ENCODE results near the gene RGS14. TPM values are rescaled to one million over a fixed set of nuclear protein-coding genes. Genes with fewer than 3 reads are reported as not detected.

RGS14 gene
- total RNA-seq, 2 experiments from 2014 or later: 33.0 to 46.3 TPM

DNA sequence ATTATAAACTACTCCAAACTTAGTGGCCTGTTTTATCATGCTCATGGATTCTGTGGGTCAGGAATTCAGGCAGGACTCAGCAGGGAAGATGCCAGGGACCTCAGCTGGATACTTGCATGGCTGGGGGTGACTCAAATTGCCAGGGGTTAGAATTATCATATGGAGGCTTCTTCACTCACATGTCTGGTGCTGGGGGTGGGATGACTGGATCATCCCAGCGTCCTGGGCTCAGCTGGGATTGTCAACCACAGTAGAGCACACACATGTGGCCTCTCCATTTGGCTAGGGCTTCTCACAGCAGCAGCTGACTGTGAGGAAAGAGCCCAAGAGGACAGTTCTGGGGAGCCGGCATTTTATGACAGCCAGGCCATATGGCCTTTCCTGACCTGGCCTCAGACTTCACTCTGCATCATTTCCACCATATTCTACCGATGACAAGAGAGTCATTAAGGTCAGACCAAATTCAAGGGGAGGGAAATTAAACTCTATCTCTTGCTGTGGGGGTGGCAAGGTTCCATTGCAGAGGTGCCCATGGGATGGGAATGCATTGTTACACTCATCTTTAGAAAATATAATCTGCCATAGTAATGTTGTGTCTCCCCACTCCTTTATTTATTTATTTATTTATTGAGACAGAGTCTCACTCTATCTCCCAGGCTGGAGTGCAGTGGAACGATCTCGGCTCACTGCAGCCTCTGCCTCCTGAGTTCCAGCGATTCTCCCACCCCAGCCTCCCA lies 63.5 kb downstream of the RGS14 start:
- H2AFZ ChIP-seq (ENCODE audit: low read length): no peak overlapping the region; the same call in 1 of the 2 replicates
- H3K4me1 ChIP-seq (ENCODE audit: insufficient read depth, low read length, poor library complexity, severe bottlenecking): peaks cover 11% of the 10 kb centered on the region
- intact Hi-C loops (cut with micrococcal nuclease; ENCODE audit: unreplicated experiment): no loop called here
- H3K9me3 ChIP-seq (ENCODE audit: low read length): no peaks in the 10 kb centered on the region
- ChIA-PET POLR2A (interaction anchor here (0.6 kb wide), 1 partner anchor 85 kb away, joined by 7 read pairs; no protein-coding TSS in a partner anchor), CTCF (ENCODE audit: unreplicated experiment) (interaction anchor here (1.0 kb wide), 1 partner anchor 10 kb away, joined by 3 read pairs; no protein-coding TSS in a partner anchor)
- no peak overlapping the region for H3K4me3 ChIP-seq (ENCODE audit: low read depth, low read length, poor library complexity, severe bottlenecking)
- TF ChIP-seq, protein P1, sequence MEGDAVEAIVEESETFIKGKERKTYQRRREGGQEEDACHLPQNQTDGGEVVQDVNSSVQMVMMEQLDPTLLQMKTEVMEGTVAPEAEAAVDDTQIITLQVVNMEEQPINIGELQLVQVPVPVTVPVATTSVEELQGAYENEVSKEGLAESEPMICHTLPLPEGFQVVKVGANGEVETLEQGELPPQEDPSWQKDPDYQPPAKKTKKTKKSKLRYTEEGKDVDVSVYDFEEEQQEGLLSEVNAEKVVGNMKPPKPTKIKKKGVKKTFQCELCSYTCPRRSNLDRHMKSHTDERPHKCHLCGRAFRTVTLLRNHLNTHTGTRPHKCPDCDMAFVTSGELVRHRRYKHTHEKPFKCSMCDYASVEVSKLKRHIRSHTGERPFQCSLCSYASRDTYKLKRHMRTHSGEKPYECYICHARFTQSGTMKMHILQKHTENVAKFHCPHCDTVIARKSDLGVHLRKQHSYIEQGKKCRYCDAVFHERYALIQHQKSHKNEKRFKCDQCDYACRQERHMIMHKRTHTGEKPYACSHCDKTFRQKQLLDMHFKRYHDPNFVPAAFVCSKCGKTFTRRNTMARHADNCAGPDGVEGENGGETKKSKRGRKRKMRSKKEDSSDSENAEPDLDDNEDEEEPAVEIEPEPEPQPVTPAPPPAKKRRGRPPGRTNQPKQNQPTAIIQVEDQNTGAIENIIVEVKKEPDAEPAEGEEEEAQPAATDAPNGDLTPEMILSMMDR (conservative IDR thresholded peaks at IDR 0.05; ENCODE audit: low read length): no peak
- no peak for TF ChIP-seq EZH2phosphoT487 (IDR thresholded peaks at IDR 0.05; ENCODE audit: borderline replicate concordance, low read depth, low read length)
- DNase-seq (ENCODE audit: low spot score): no peak
- no peaks in the 10 kb centered on the region for H3K36me3 ChIP-seq (ENCODE audit: insufficient read depth, low read length)
- no peaks in the 10 kb centered on the region for H3K79me2 ChIP-seq (ENCODE audit: insufficient read depth, low read depth, low read length)
- no peaks in the 10 kb centered on the region for H4K20me1 ChIP-seq (ENCODE audit: insufficient read depth, low read length)
- H3K9me2 ChIP-seq (ENCODE audit: insufficient read depth, low read length): no peaks in the 10 kb centered on the region
- H3K27ac ChIP-seq (ENCODE audit: low read depth, low read length, poor library complexity, severe bottlenecking): no peak overlapping the region
- no peak overlapping the region for H3K4me2 ChIP-seq (ENCODE audit: low read length)
- BruUV-seq (replicated peaks): no TSS peak

Other genes starting within 250 kb of the RGS14 start
- 59.6 and 64.3 TPM in 2 replicates for gene NSD1, start 224.2 kb upstream of the RGS14 start, total RNA-seq (2014; rRNA removed; shearing (Covaris generic))
- gene NSD1, start 224.2 kb upstream of the RGS14 start, total RNA-seq (2022): 132 and 142 TPM in 2 replicates
- gene RAB24, start 54.2 kb upstream of the RGS14 start, total RNA-seq (2014; rRNA removed; shearing (Covaris generic)): 25.8 and 43.1 TPM in 2 replicates
- gene RAB24, start 54.2 kb upstream of the RGS14 start, total RNA-seq (2022): 31.3 and 36.1 TPM in 2 replicates
- 217 and 249 TPM in 2 replicates for gene PRELID1, start 54.1 kb upstream of the RGS14 start, total RNA-seq (2014; rRNA removed; shearing (Covaris generic))
- 203 and 232 TPM in 2 replicates for gene PRELID1, start 54.1 kb upstream of the RGS14 start, total RNA-seq (2022)
- gene MXD3, start 46.0 kb upstream of the RGS14 start, total RNA-seq (2014; rRNA removed; shearing (Covaris generic)): 109 and 130 TPM in 2 replicates
- 81.3 and 105 TPM in 2 replicates for gene MXD3, start 46.0 kb upstream of the RGS14 start, total RNA-seq (2022)
- 144 and 151 TPM in 2 replicates for gene LMAN2, start 6.3 kb upstream of the RGS14 start, total RNA-seq (2014; rRNA removed; shearing (Covaris generic))
- gene LMAN2, start 6.3 kb upstream of the RGS14 start, total RNA-seq (2022): 103 and 116 TPM in 2 replicates
- gene SLC34A1, start 26.5 kb downstream of the RGS14 start, total RNA-seq (2014; rRNA removed; shearing (Covaris generic)): 0.05 and 0.35 TPM in 2 replicates
- gene SLC34A1, start 26.5 kb downstream of the RGS14 start, total RNA-seq (2022): 0.46 and 0.63 TPM in 2 replicates
- not detected in 2 replicates for gene PFN3, start 42.7 kb downstream of the RGS14 start, total RNA-seq (2014; rRNA removed; shearing (Covaris generic))
- gene PFN3, start 42.7 kb downstream of the RGS14 start, total RNA-seq (2022): not detected in 2 replicates
- 1.2 TPM in 1 of 2 replicates, not detected in the other for gene F12, start 51.6 kb downstream of the RGS14 start, total RNA-seq (2014; rRNA removed; shearing (Covaris generic))
- 3.0 and 3.8 TPM in 2 replicates for gene F12, start 51.6 kb downstream of the RGS14 start, total RNA-seq (2022)
- 43.4 and 46.2 TPM in 2 replicates for gene GRK6, start 68.8 kb downstream of the RGS14 start, total RNA-seq (2014; rRNA removed; shearing (Covaris generic))
- 99.4 and 102 TPM in 2 replicates for gene GRK6, start 68.8 kb downstream of the RGS14 start, total RNA-seq (2022)
- gene PRR7, start 88.9 kb downstream of the RGS14 start, total RNA-seq (2014; rRNA removed; shearing (Covaris generic)): 7.0 and 13.6 TPM in 2 replicates
- gene PRR7, start 88.9 kb downstream of the RGS14 start, total RNA-seq (2022): 12.5 and 12.8 TPM in 2 replicates
- gene DBN1, start 115.7 kb downstream of the RGS14 start, total RNA-seq (2014; rRNA removed; shearing (Covaris generic)): 11.7 and 17.4 TPM in 2 replicates
- 21.3 and 22.0 TPM in 2 replicates for gene DBN1, start 115.7 kb downstream of the RGS14 start, total RNA-seq (2022)
- 38.8 and 41.4 TPM in 2 replicates for gene PDLIM7, start 139.7 kb downstream of the RGS14 start, total RNA-seq (2014; rRNA removed; shearing (Covaris generic))
- 58.0 and 78.9 TPM in 2 replicates for gene PDLIM7, start 139.7 kb downstream of the RGS14 start, total RNA-seq (2022)
- 186 and 197 TPM in 2 replicates for gene DOK3, start 151.9 kb downstream of the RGS14 start, total RNA-seq (2014; rRNA removed; shearing (Covaris generic))
- 260 and 268 TPM in 2 replicates for gene DOK3, start 151.9 kb downstream of the RGS14 start, total RNA-seq (2022)
- gene DDX41, start 159.0 kb downstream of the RGS14 start, total RNA-seq (2014; rRNA removed; shearing (Covaris generic)): 216 and 224 TPM in 2 replicates
- gene DDX41, start 159.0 kb downstream of the RGS14 start, total RNA-seq (2022): 145 and 169 TPM in 2 replicates
- gene FAM193B, start 196.6 kb downstream of the RGS14 start, total RNA-seq (2014; rRNA removed; shearing (Covaris generic)): 63.2 and 92.8 TPM in 2 replicates
- 104 and 113 TPM in 2 replicates for gene FAM193B, start 196.6 kb downstream of the RGS14 start, total RNA-seq (2022)
- 67.6 and 89.7 TPM in 2 replicates for gene TMED9, start 234.3 kb downstream of the RGS14 start, total RNA-seq (2014; rRNA removed; shearing (Covaris generic))
- 125 and 134 TPM in 2 replicates for gene TMED9, start 234.3 kb downstream of the RGS14 start, total RNA-seq (2022)
- 19.8 and 24.9 TPM in 2 replicates for gene B4GALT7, start 242.2 kb downstream of the RGS14 start, total RNA-seq (2014; rRNA removed; shearing (Covaris generic))
- gene B4GALT7, start 242.2 kb downstream of the RGS14 start, total RNA-seq (2022): 33.7 and 38.5 TPM in 2 replicates